Measurements from ENCODE around the gene SRRM1. TPM values are rescaled to one million over a fixed set of nuclear protein-coding genes. Genes with fewer than 3 reads are reported as not detected.

Gene SRRM1
- total RNA-seq, 1 donor = 50.7 TPM

DNA sequence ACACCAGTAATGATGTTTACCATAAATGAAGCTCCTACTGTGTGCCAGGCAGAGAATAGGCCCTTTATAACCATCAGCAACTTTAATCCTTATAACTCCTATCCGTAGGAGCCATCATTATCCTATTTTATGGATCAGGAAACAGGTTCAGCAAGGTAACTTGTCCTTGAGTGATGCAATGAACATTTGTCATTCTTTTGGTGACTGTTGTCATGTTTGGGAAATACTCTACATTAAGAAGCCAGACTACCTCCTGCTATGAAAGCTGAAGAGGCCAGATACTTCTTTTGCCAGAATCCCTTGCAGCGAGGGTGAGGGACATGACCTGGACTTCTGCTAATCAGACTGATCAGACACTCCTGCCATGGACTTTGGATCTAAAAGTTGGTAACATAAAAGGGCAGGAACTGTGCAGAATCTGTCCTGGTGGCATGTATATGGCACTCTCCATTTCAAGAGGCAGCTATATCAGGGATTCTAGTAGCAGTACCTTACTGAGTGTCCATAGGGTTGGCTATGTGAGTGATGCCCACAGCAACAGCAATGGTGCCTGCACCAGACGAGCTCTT lies 33.1 kb upstream of the SRRM1 start:
- Histone ChIP-seq H2AFZ (ENCODE audit: low read length) (no peak overlapping the region), H3K79me2 (ENCODE audit: insufficient read depth, low read length) (no peaks in the 10 kb centered on the region), H3K4me1 (ENCODE audit: insufficient read depth, low read length) (no peaks in the 10 kb centered on the region), H3K4me2 (ENCODE audit: insufficient read depth, low read length) (no peak overlapping the region), H4K20me1 (ENCODE audit: insufficient read depth, low read length) (no peaks in the 10 kb centered on the region), H3K36me3 (ENCODE audit: insufficient read depth, low read length) (no peaks in the 10 kb centered on the region), H3K4me3 (ENCODE audit: insufficient read depth, low read length) (no peak overlapping the region), H3K27me3 (ENCODE audit: insufficient read depth, low read length) (peaks cover 8% of the 10 kb centered on the region), H3K27ac (ENCODE audit: low read depth, low read length) (no peak overlapping the region), H3K9me3 (ENCODE audit: low read depth, low read length) (no peaks in the 10 kb centered on the region)
- TF ChIP-seq, protein P1, sequence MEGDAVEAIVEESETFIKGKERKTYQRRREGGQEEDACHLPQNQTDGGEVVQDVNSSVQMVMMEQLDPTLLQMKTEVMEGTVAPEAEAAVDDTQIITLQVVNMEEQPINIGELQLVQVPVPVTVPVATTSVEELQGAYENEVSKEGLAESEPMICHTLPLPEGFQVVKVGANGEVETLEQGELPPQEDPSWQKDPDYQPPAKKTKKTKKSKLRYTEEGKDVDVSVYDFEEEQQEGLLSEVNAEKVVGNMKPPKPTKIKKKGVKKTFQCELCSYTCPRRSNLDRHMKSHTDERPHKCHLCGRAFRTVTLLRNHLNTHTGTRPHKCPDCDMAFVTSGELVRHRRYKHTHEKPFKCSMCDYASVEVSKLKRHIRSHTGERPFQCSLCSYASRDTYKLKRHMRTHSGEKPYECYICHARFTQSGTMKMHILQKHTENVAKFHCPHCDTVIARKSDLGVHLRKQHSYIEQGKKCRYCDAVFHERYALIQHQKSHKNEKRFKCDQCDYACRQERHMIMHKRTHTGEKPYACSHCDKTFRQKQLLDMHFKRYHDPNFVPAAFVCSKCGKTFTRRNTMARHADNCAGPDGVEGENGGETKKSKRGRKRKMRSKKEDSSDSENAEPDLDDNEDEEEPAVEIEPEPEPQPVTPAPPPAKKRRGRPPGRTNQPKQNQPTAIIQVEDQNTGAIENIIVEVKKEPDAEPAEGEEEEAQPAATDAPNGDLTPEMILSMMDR (IDR thresholded peaks at IDR 0.05; ENCODE audit: extremely low read depth, low read depth, low read length) = no peak
- no peak for DNase-seq (ENCODE audit: insufficient read length, low spot score, missing footprints)

DNA sequence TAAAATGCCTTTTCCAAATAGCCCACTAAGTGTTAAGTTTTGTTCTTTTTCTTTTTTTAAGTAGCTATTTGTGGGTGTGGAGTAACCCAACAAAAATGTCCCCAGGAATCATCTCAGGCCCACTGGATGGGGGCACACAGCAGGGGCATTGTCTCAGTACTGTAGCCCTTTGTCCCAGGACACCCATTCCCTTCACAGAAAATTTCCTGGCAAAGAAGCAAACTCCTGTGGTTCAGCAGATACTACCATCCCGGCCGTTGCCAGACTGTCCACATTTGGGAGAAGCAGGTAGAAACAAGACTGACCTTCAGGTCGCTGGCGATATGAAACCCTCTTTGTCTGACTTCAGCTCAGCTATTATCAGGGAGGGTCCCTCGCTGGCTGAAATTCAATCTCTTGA lies 23.7 kb upstream of the SRRM1 start:
- TF ChIP-seq, protein P1 (IDR thresholded peaks at IDR 0.05; ENCODE audit: extremely low read depth, low read depth, low read length) = no peak
- H3K4me1 ChIP-seq (ENCODE audit: insufficient read depth, low read length) = no peaks in the 10 kb centered on the region
- DNase-seq (ENCODE audit: insufficient read length, low spot score, missing footprints) = no peak
- H4K20me1 ChIP-seq (ENCODE audit: insufficient read depth, low read length) = no peaks in the 10 kb centered on the region
- H3K4me3 ChIP-seq (ENCODE audit: insufficient read depth, low read length) = no peak overlapping the region
- H2AFZ ChIP-seq (ENCODE audit: low read length) = no peak overlapping the region
- H3K27ac ChIP-seq (ENCODE audit: low read depth, low read length) = no peak overlapping the region
- H3K4me2 ChIP-seq (ENCODE audit: insufficient read depth, low read length) = no peak overlapping the region
- H3K79me2 ChIP-seq (ENCODE audit: insufficient read depth, low read length) = no peaks in the 10 kb centered on the region
- H3K27me3 ChIP-seq (ENCODE audit: insufficient read depth, low read length) = peaks cover 26% of the 10 kb centered on the region
- H3K36me3 ChIP-seq (ENCODE audit: insufficient read depth, low read length) = no peaks in the 10 kb centered on the region
- no peaks in the 10 kb centered on the region for H3K9me3 ChIP-seq (ENCODE audit: low read depth, low read length)

DNA sequence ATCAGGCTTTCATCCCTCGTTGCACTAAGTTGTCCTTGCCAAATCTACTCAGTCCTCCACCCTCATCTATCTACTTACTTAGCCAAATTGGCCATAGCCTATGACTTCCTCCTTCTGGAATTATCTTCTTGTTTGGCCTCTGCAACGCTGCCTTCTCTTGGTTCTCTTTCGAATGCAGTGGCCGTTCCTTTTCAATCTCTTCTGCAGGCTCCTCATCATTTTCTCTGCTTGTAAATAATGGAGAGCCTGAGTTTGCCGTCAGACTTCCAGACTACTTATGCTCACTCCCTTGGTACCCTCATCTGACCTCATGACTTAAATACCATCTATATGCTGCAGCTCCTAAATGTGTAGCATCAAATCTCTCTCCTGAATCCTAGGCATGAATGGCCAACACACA lies 22.4 kb upstream of the SRRM1 start:
- H3K9me3 ChIP-seq (ENCODE audit: low read depth, low read length) = no peaks in the 10 kb centered on the region
- H3K4me1 ChIP-seq (ENCODE audit: insufficient read depth, low read length) = no peaks in the 10 kb centered on the region
- no peaks in the 10 kb centered on the region for H3K79me2 ChIP-seq (ENCODE audit: insufficient read depth, low read length)
- H3K4me2 ChIP-seq (ENCODE audit: insufficient read depth, low read length) = no peak overlapping the region
- H3K4me3 ChIP-seq (ENCODE audit: insufficient read depth, low read length) = no peak overlapping the region
- H4K20me1 ChIP-seq (ENCODE audit: insufficient read depth, low read length) = no peaks in the 10 kb centered on the region
- TF ChIP-seq, protein P1 (IDR thresholded peaks at IDR 0.05; ENCODE audit: extremely low read depth, low read depth, low read length) = no peak
- DNase-seq (ENCODE audit: insufficient read length, low spot score, missing footprints) = no peak
- H2AFZ ChIP-seq (ENCODE audit: low read length) = no peak overlapping the region
- peaks cover 23% of the 10 kb centered on the region for H3K27me3 ChIP-seq (ENCODE audit: insufficient read depth, low read length)
- H3K36me3 ChIP-seq (ENCODE audit: insufficient read depth, low read length) = no peaks in the 10 kb centered on the region
- H3K27ac ChIP-seq (ENCODE audit: low read depth, low read length) = no peak overlapping the region

DNA sequence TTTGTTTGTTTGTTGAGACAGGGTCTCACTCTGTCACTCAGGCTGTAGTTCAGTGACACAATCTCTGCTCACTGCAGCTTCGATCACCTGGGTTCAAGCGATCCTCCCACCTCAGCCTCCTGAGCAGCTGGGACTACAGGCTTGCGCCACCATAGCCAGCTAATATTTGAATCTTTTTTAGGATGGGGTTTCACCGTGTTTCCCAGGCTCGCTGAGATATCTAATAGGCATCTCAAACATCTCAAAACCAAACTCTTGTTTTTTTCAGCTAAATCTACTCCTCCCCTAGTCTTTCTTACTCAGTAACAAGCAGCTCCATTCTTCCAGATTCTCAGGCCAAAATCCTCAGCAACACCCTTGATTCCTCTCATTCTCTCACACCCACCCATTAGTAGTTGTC lies 22.0 kb upstream of the SRRM1 start:
- Histone ChIP-seq H3K9me3 (ENCODE audit: low read depth, low read length) (no peaks in the 10 kb centered on the region), H3K36me3 (ENCODE audit: insufficient read depth, low read length) (no peaks in the 10 kb centered on the region), H2AFZ (ENCODE audit: low read length) (no peak overlapping the region), H3K79me2 (ENCODE audit: insufficient read depth, low read length) (no peaks in the 10 kb centered on the region), H3K4me2 (ENCODE audit: insufficient read depth, low read length) (no peak overlapping the region), H4K20me1 (ENCODE audit: insufficient read depth, low read length) (no peaks in the 10 kb centered on the region), H3K27me3 (ENCODE audit: insufficient read depth, low read length) (peaks cover 20% of the 10 kb centered on the region), H3K27ac (ENCODE audit: low read depth, low read length) (no peak overlapping the region), H3K4me3 (ENCODE audit: insufficient read depth, low read length) (no peak overlapping the region), H3K4me1 (ENCODE audit: insufficient read depth, low read length) (no peaks in the 10 kb centered on the region)
- TF ChIP-seq, protein P1 (IDR thresholded peaks at IDR 0.05; ENCODE audit: extremely low read depth, low read depth, low read length) = no peak
- no peak for DNase-seq (ENCODE audit: insufficient read length, low spot score, missing footprints)

All from osteoblast (primary cell).